Measurements from ENCODE around the gene IFNL1.
"Not testable (repeated sequence)": the region's sequence is repeated elsewhere in the genome, so short reads cannot be mapped to it uniquely, and the experiment has no call there.

IFNL1 gene

DNA sequence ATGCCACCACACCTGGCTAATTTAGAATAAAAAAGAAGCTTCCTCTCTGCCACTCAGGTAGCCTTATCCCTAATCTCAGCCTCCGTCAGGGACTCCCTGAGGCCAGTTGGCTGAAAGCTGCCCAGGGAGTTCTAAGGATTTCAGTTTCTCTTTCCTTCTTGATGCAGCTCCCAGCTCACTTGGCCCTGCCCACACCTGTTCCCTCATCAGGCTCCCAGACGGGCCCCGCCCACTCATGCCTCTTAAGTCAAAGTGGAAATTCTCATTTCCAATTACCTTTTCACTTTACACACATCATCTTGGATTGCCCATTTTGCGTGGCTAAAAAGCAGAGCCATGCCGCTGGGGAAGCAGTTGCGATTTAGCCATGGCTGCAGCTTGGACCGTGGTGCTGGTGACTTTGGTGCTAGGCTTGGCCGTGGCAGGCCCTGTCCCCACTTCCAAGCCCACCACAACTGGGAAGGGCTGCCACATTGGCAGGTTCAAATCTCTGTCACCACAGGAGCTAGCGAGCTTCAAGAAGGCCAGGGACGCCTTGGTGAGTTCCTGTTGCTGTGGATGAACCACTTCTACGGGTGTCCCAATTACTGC, at the start of gene IFNL1:
Gene IFNL1 (plus strand): TSS at position 353 of the 591 bp plus-strand sequence. CDS start 15 bp downstream, at position 368.
- no peak for DNase-seq

DNA sequence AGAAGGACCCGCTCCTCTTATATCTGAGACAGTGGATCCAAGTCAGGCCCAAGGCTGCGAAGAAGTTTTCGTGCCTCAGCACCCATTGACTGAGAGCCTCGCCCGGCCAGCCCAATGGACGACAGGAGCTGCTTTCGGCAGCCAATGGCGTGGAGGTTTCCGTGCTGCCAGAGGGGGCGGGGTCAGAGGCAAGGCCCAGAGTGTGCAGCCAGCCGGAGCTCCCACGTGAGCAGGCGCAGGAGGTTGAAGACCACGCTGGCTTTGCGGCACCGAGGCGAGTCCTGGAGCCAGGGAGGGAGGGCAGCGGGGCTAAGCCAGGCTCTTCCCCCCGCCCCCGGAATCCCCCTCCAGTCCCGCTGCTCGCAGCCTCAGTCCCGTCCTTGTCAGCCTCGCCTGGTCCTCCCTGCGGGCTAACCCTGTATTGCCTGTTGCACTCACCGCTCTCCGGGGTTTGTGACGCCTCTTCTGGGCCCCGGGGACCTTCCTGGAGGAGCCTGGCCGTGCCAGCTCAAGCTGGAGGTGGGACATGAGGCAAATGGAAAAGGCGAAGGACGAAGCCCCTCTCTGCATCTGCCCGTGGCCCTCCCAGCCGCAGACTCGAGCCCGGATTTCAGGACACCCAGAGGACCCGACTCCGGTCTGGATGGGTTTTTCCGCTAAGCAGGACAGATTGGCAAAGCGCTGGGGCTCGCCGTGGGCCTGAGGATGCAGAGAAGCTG, 49.1 kb upstream of the IFNL1 start:
- no peak for DNase-seq

DNA sequence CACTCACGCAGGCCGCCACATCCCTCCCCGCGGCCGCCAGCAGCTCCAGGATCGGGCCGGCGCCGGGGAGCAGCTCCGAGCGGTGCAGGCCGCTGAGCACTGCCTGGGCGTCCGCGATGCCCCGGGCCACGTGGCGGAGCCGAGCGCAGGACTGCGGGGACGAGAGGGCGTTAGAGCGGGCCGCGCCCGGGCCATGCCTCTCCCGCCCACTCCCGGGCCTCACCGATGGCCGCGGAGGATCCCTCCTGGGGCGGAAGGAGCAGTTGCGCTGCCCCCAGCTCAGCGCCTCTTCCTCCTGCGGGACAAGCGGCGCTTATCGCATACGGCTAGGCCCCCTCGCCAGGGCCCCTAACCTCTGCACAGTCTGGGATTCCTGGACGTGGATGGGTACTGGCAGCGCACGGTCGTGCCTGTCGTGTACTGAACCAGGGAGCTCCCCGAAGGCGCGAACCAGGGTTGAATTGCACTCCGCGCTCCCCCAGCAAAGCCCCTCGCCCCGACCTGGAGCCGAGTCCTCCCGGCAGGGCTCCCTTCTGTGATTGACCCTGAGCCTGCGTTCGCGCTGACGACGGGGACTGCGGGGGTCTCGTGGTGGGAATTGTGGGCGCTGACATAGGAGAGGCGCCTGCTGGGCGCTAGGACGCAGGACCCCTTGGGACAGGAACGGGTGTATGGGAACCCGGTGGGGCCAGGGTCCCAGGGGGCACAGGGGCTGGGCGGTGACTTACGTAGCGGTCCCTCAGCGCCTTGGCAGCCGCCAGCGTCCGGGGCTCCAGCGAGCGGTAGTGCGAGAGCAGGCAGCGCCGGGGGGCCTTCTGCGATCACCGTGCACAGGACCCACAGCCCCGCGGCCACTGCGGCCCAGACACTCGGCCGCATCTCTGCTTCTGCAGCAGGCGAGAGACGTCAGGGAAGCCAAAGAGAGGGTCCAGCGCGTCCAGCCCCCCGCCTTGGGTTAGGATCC, 48.2 kb upstream of the IFNL1 start:
- no peak for DNase-seq

DNA sequence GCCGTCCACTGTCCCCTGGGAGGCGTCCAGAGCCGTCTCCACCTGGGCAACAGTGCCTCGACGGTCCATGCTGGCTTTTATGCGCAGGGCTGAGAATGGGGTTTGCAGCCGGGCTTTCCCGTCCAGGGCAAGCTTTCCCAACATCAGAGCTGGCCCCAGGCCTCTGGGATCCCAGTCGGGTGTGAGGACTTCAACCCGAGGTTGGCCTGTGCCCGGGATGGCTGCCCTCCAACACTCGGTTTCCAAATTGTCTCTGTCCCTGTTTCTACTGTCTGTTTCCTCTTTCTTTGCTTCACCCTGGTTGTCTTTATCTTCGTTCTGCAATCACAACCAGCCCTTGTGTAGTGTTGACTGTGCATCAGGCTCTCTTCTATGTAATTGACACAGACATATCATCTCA, 47.4 kb upstream of the IFNL1 start, which contains the start of gene IFNL4:
Gene IFNL4 (minus strand): TSS at position 51 of the 400 bp plus-strand sequence.
- DNase-seq, result no peak

DNA sequence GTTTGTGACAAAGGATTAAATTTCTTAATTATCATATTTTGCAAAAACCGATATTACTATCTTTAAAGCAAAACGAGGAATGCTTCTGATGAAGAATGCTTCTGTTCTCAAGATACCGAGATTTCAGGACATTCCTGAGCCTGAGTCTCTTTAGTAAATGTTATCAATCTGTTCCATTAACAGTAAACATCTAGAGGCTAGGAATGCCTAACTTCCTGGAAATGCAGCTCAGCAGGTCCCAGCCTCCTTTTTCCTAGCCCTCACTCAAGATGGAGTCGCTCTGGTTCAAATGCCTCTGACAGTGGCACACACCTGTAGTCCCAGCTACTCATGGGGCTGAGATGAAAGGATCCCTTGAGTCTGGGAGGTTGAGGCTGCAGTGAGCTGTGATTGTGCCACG, 45.1 kb upstream of the IFNL1 start:
- no peak for DNase-seq

DNA sequence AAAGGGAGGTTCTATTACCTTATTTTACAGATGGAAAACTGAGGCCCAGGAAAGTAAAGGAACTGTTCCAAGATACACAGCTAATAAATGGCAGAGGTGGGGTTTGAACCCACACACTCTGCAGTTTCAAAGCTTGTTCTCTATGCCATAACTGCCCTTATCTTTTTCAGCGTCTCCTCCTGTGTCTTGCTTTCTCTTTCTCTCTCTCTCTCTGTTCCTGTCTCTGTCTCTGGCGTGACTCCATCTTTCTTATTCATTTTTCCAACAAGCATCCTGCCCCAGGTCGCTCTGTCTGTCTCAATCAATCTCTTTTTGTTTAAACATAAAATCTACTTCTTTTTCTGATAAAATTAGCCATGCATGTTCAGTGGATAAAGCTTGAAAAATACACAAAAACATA, 44.4 kb upstream of the IFNL1 start:
- no peak for DNase-seq

DNA sequence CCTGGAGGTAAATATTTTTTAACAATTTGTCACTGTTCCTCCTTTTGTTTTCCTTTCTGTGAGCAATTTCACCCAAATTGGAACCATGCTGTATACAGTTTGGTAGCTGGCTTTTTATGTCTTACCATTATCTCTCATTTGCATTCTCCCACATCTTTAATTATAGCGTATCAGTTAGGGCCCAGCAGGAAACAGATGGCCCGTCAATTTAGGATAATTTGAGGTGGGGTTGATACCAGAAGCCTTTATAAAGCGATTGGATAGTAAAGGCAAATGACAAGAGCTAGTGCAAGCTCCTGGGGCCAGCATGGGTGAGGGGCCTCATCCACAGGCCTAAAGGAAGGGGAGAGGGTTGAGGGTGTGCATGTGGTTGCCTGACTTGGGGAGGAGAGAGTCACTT, 43.7 kb upstream of the IFNL1 start:
- no peak for DNase-seq

DNA sequence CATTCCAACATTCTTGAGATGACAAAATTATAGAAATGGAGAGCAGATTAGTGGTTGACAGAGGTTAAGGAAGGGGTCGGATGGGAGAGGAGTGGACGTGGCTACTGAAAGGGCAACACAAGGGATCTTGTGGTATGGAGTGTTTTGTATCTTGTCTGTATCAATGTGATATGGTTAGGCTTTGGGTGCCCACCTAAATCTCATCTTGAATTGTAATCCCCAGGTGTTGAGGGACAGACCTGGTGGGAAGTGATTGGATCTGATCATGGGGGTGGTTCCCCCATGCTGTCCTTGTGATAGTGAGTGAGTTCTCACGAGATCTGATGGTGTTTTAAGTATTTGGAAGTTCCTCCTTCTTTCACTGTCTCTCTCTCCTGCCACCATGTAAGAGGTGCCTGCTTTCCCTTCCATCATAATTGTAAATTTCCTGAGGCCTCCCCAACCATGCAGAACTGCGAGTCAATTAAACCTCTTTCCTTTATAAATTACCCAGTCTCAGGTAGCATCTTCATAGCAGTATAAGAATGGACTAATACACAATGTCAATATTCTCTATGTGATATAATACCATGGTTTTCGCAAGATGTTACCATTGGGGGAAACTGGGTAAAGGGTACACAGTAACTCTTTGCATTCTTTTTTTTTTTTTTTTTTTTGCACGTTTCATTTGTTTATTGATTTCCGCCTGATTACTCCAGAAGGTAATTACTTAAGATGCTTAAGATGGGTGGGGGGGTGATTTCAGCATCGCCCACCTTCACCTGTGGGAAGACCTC, 42.6 kb upstream of the IFNL1 start:
- DNase-seq, result no peak

DNA sequence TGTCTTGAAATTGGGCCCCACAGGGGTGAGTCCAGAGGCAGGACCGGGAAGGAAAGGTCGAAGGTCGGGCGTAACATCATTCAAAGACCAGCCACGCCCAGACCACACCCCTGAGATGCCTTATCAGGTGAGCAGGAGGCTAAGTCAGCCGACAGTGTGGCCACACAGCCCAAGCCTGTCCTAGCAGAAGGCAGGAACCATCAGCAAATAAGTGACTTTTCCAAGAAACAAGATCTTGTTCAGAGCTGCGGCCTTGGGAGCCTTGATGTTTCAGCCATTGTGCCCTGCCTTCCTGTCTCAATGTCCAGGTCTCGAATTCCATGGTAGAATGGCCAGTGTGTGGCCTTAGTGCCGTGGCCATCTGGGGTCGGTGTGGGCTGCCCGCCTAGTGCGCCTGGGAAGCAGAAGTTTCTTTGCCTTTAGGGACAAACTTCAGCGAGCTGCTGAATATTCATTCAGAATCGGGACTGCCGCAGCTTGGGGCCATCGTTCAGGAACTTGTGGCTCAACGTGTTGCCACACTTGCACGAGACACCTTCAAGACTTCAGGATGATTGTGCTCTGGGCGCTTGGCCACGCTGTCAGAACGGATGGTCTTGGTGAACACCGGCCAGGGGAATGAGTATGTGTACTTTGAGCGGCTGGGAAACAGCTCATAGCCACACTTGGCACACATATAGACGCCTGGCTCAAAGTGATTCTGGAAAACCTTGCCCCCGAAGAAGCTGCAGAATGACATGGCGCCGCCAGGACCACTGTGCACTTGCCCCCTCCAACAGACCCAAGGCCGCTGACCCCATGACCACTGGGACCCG, 41.5 kb upstream of the IFNL1 start:
- no peak for DNase-seq

DNA sequence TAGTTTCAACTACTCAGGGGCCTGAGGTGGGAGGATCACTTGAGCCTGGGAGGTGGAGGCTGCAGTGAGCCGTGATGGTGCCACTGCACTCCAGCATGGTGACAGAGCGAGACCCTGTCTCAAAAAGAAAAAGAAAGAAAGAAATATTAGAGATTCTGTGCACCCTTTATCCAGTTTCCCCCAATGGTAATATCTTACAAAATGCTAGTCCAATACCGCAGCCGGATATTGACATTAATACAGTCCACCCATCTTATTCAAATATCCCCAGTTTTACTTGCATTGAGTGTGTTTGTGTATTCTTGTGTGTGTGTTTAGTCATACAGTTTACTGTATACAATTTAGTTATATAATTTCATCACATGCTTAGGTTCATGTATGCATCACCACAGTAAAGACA, 39.0 kb upstream of the IFNL1 start:
- no peak for DNase-seq

DNA sequence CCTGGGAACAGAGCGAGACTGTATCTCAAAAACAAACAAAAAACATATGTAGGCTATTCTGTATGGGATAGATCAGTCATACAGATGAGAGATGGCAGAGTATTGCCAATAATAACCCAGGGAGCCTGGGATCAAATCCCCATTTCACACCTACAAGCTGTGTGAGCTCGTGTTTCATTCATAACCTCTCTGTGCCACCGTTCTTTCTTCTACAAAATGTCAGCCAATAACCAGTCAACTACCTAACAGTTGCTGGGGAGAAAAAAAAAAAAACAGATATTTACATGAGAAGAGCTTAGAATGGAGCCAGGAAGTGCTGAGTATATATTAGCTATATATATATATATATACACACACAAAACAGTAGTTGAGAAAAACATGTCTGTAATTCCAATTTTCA, 34.5 kb upstream of the IFNL1 start:
- no peak for DNase-seq

DNA sequence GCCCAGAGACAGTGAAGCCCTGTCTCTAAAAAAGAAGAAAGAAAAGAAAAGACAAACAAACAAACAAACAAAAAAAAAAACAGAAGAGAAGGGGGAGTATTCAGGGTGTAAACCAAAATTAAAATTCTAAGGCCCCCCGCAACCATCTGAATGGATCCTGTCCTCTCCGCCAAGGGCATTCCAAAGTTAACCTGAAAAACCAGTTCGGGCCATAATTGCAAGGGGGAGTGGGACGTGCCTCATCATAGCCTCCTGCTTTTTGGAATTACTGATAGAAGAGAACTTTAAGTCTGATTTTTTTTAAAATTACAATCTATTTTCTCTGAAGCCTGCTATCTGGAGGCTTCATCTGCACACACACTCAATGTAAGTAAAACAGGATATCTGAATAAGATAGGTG, 33.7 kb upstream of the IFNL1 start:
- no peak for DNase-seq

DNA sequence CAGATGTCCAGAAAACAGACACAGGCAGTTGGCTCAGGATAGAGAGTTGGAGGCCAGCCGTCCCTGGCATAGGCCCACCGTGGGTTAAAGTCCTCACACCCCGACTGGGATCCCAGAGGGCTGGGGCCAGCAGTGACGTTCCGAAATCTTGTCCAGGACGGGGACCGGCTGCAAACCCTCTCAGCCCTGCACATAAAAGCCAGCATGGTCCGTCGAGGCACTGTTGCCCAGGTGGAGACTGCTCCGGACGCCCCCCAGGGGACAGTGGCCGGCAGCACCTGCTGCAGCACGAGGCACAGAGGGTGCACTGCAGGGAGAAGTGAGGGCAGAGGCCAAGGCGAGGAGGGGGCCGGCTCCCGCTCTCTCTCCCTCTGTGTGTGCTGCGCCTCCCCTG, 32.3 kb upstream of the IFNL1 start:
- no peak for DNase-seq

DNA sequence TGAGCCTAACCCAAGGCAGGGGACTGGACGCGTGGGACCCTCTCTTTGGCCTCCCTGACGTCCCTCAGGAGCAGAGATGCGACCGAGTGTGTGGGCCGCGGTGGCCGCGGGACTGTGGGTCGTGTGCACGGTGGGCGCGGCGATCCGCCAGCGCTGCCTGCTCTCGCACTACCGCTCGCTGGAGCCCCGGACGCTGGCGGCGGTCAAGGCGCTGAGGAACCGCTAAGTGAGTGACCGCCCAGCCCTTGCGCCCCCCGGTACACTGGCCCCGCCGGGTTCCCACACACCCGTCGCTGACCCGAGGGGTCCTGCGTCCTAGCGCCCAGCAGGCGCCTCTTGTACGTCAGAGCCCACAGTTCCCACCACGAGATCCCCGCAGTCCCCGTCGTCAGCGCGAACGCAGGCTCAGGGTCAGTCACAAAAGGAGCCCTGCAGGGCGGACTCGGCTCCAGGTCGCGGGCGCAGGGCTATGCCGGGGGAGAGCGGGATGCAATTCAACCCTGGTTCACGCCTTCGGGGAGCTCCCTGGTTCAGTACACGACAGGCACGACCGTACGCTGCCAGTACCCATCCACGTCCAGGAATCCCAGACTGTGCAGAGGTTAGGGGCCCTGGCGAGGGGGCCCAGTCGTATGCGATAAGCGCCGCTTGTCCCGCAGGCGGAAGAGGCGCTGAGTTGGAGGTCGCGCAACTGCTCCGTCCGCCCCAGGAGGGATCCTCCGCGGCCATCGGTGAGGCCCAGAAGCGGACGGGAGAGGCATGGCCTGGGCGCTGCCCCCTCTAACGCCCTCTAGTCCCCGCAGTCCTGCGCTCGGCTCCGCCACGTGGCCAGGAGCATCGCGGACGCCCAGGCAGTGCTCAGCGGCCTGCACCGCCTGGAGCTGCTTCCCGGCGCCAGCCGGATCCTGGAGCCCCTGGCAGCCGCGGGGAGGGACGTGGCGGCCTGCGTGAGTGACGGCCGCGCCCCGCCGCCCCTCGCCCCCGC, 31.6 kb upstream of the IFNL1 start:
- DNase-seq, result no peak

DNA sequence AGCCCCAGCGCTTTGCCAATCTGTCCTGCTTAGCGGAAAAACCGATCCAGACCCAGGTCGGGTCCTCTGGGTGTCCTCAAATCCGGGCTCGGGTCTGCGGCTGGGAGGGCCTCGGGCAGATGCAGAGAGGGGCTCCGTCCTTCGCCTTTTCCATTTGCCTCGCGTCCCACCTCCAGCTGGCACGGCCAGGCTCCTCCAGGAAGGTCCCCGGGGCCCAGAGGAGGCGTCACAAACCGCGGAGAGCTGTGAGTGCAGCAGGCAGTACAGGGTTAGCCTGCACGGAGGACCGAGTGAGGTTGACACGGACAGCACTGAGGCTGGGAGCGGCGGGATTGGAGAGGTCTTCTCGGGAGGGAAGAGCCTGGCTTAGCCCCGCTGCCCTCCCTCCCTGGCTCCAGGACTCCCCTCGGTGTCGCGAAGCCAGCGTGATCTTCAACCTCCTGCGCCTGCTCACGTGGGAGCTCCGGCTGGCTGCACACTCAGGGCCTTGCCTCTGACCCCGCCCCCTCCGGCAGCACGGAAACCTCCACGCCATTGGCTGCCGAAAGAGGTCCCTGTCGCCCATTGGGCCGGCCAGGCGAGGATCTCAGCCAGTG, 30.8 kb upstream of the IFNL1 start:
- no peak for DNase-seq

DNA sequence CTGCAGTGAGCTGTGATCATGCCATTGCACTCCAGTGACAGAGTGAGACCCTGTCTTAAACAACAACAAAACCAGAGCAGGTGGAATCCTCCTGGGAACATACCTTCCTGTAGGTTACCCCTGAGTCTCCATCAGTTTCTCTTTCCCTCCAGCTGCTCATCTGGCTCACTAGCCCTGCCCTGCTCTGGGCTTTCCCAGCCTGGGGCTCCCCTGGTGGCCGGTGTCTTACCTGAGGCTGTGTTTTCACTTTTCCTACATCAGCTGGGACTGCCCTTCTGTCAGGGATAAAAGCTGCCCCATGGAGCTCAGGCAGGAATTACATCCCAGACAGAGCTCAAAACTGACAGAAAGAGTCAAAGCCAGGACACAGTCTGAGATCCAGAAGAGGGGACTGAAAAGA, 28.1 kb upstream of the IFNL1 start, which contains the start of gene IFNL2:
Gene IFNL2 (plus strand): TSS at position 312 of the 400 bp plus-strand sequence. CDS start 173 bp downstream, outside the sequence.
- DNase-seq, result not testable (repeated sequence)

DNA sequence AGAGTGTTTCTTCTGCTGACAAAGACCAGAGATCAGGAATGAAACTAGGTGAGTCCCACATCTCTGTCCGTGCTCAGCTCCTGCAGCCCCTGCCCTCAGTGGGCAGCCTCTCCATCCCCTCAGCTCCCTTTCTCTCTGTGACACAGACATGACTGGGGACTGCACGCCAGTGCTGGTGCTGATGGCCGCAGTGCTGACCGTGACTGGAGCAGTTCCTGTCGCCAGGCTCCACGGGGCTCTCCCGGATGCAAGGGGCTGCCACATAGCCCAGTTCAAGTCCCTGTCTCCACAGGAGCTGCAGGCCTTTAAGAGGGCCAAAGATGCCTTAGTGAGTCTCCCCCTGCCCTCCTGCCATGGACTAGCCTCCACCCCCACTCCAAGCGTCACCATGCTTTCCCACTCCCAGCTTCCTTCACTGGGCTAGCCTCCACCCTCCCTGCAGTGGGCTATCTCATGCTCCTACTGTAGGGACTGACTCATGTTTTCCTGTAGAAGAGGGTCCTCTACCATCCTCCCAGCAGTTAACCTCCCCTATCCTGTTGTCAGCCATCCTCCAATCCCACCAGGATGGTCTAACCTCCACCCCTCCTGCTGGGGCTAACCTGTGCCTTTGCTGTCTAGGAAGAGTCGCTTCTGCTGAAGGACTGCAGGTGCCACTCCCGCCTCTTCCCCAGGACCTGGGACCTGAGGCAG, 27.5 kb upstream of the IFNL1 start:
- DNase-seq, result not testable (repeated sequence)

DNA sequence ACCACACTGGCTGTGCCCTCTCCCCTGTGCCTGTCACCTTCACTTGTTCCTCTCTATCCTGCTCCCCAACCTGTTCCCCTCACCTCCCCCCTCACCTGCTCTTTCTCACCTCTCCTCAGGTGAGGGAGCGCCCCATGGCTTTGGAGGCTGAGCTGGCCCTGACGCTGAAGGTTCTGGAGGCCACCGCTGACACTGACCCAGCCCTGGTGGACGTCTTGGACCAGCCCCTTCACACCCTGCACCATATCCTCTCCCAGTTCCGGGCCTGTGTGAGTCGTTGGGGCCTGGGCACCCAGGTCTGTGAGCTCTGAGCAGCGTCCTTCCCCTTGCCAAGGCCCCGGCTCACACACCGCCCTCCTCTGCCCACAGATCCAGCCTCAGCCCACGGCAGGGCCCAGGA, 26.8 kb upstream of the IFNL1 start:
- not testable (repeated sequence) for DNase-seq

Data from NCI-H2081 (cell line).